ENCODE data around the gene CEMIP2.
A peak's percentile ranks its signal among the peaks of the same experiment; 100 is the strongest.

Gene CEMIP2

DNA sequence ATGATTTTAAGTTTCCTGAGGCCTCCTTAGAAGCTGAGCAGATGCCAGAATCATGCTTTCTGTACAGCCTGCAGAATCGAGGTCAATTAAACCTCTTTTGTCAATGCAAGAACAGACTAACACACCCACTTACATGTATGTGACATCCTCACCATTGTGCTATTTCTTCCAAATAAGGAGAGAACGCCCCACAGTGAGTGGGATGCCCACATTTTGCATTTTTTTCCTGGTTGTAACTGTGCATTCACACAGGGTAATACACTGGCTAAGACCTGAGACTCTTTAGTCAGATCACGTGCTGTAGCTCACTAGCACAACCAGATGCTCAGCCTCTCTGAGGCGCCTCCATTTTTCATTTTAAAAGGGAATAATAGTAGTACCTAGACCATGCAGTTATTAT, 4.4 kb upstream of the CEMIP2 start:
- H3K9ac ChIP-seq (ENCODE audit: low read depth in 1 of 2, low read length in 2 of 2), result no peak overlapping the region
- H3K4me1 ChIP-seq (ENCODE audit: control insufficient read depth in 2 of 2, insufficient read depth in 2 of 2, low read length in 2 of 2), result peaks cover 3 to 5% of the 10 kb centered on the region in 2 donors
- no peaks in the 10 kb centered on the region for H3K36me3 ChIP-seq (ENCODE audit: control insufficient read depth in 2 of 2, insufficient read depth in 2 of 2, low read length in 2 of 2)
- H3K9me3 ChIP-seq (ENCODE audit: control insufficient read depth in 2 of 2, low read length in 2 of 2), result no peaks in the 10 kb centered on the region
- no peak overlapping the region for H3K4me3 ChIP-seq (ENCODE audit: low read length in 2 of 2)
- no peaks in the 10 kb centered on the region for H3K27me3 ChIP-seq (ENCODE audit: control insufficient read depth in 2 of 2, insufficient read depth in 2 of 2, low read length in 2 of 2)
- H3K27ac ChIP-seq (ENCODE audit: low read depth in 2 of 2, low read length in 2 of 2), result no peak overlapping the region

DNA sequence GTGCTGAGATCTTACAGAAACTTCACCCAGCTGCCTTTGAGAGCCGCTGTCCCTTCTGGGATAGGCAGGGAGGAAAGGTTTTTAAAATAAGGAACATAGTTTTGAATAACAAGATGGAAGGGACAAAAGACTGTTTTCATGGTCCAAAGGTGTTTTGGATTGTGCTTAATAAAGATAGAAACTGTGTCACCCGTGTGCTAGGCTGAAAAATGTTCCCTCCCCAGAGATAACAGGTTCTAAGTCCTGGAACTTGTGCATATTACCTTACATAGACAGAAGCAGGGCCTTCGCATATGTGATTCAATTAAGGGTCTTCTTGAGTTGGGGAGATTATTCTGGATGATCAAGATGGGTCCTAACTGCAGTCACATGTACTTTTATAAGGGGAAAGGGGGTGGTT, 1.9 kb upstream of the CEMIP2 start:
- no peaks in the 10 kb centered on the region for H3K36me3 ChIP-seq (ENCODE audit: control insufficient read depth in 2 of 2, insufficient read depth in 2 of 2, low read length in 2 of 2)
- no peaks in the 10 kb centered on the region for H3K9me3 ChIP-seq (ENCODE audit: control insufficient read depth in 2 of 2, low read length in 2 of 2)
- peak overlapping the region; percentile 73 to 95 for H3K27ac ChIP-seq (ENCODE audit: low read depth in 2 of 2, low read length in 2 of 2)
- no peaks in the 10 kb centered on the region for H3K27me3 ChIP-seq (ENCODE audit: control insufficient read depth in 2 of 2, insufficient read depth in 2 of 2, low read length in 2 of 2)
- H3K4me1 ChIP-seq (ENCODE audit: control insufficient read depth in 2 of 2, insufficient read depth in 2 of 2, low read length in 2 of 2), result peaks cover 14 to 20% of the 10 kb centered on the region in 2 donors
- peak overlapping the region in 1 of 2 donors; percentile 18 for H3K9ac ChIP-seq (ENCODE audit: low read depth in 1 of 2, low read length in 2 of 2)
- H3K4me3 ChIP-seq (ENCODE audit: low read length in 2 of 2), result peak overlapping the region in 1 of 2 donors; percentile 83

DNA sequence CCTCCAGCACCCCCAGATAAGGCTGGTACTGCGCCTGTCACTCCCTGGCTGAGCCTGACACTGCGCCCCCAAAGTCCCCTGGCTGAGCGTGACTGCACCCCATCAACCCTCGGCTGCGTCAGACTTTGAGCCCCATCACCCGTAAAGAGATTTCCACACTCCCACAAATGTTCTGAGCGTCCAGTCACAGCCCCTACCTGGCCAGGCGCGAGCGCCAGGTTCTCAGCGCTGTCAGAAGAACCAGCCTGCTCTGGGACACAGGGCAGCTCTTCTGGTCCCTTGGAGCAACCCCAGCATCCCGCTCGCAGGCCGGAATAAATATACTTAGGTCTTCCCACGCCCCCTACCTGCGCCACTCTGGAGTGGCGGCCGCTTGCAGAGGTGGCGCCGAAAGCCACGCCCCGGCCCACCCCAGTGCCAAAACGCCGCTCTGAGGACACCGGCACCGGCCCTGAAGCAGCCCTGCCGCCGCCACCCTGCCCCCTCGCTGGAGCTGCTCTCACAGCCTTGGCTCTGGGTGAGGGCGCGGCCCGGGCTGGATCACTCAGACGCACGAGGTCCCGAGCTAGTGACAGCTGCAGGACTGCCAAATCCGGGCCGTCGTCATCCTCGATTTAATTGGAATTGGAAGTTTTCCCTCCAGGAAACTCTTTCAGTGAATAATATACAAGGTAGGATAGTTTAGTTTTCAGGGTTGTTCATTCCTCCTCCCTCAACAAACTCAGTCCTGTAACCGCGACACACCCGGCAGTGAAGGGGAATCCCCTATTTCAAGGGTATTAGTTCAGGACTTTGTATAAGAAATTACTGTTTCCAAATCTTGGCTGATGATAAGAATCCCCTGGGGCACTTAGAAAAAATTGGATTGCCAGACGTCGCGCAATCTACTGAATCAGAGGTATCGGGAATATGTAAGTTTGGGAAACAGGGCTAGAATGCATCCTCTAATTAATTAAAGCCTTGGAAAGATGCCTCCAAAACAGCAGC, 1.2 kb upstream of the CEMIP2 start:
- Histone ChIP-seq H3K27ac (ENCODE audit: low read depth in 2 of 2, low read length in 2 of 2) (peak overlapping the region; percentile 73 to 95), H3K4me3 (ENCODE audit: low read length in 2 of 2) (peak overlapping the region; percentile 73 to 83), H3K27me3 (ENCODE audit: control insufficient read depth in 2 of 2, insufficient read depth in 2 of 2, low read length in 2 of 2) (no peaks in the 10 kb centered on the region), H3K9me3 (ENCODE audit: control insufficient read depth in 2 of 2, low read length in 2 of 2) (no peaks in the 10 kb centered on the region), H3K9ac (ENCODE audit: low read depth in 1 of 2, low read length in 2 of 2) (peak overlapping the region; percentile 77 to 80), H3K36me3 (ENCODE audit: control insufficient read depth in 2 of 2, insufficient read depth in 2 of 2, low read length in 2 of 2) (no peaks in the 10 kb centered on the region), H3K4me1 (ENCODE audit: control insufficient read depth in 2 of 2, insufficient read depth in 2 of 2, low read length in 2 of 2) (peaks cover 19 to 27% of the 10 kb centered on the region in 2 donors)

DNA sequence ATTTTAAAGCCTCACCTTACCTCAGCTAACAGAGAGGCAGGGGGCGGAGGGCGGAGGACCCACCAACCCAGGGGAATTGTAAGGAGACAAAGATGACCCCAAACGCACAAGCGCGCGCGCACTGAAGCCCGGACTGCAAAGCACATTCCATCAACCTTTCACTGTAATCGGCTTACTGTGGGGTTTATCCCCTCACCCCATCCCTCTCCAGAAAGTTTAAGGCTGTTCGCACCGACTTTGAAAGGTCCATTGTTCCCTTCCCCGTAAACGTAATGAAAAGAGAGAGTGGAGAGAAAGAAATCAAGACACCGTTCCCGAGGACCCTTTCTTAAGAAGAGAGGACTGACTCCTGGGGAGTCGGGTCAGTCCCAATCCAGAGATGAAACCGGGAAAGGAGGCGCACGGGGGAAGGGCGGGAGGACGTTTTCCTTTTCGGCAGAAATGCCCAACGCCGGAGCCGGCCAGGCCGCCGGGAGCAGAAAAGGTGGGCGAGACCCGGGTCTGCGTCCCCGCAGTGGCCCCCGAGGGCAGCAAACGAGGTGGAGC, 464 bp downstream of the CEMIP2 start:
- peak overlapping the region; percentile 89 to 96 for H3K4me3 ChIP-seq (ENCODE audit: low read length in 2 of 2)
- peak overlapping the region; percentile 95 to 97 for H3K27ac ChIP-seq (ENCODE audit: low read depth in 2 of 2, low read length in 2 of 2)
- H3K4me1 ChIP-seq (ENCODE audit: control insufficient read depth in 2 of 2, insufficient read depth in 2 of 2, low read length in 2 of 2), result peaks cover 19 to 40% of the 10 kb centered on the region in 2 donors
- no peaks in the 10 kb centered on the region for H3K9me3 ChIP-seq (ENCODE audit: control insufficient read depth in 2 of 2, low read length in 2 of 2)
- H3K9ac ChIP-seq (ENCODE audit: low read depth in 1 of 2, low read length in 2 of 2), result peak overlapping the region; percentile 80 to 91
- no peaks in the 10 kb centered on the region for H3K27me3 ChIP-seq (ENCODE audit: control insufficient read depth in 2 of 2, insufficient read depth in 2 of 2, low read length in 2 of 2)
- no peaks in the 10 kb centered on the region for H3K36me3 ChIP-seq (ENCODE audit: control insufficient read depth in 2 of 2, insufficient read depth in 2 of 2, low read length in 2 of 2)

DNA sequence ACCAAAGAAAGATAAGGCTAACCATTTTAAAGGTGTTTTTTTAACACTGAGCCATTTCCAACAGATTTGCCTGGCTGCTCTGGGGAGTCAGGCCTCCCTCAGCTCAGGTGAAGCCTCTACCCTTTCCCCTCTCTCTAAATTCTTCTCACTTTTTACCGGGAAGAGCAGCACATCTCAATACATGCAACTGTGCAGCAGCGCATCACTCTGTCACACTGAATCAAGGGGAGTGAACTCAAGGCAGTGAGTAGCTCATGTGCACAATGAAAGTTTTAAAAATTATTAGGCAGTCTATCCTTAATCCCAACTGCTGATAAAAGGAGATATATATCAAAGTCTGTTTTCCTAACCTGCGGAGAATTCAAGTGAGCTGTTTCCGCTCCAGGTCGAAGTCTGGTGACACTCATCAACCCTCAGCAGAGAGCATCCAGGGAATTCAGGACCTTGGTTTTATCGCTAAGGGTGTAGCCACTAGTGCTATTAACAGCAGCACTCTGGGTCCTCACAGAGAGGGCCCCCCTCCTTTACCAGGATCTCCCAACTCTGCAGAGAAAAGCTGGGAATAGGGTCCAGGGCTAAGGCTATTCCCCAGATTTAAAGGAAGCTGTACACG, 1.0 kb downstream of the CEMIP2 start:
- H3K4me1 ChIP-seq (ENCODE audit: control insufficient read depth in 2 of 2, insufficient read depth in 2 of 2, low read length in 2 of 2), result peaks cover 19 to 45% of the 10 kb centered on the region in 2 donors
- peak overlapping the region; percentile 80 to 91 for H3K9ac ChIP-seq (ENCODE audit: low read depth in 1 of 2, low read length in 2 of 2)
- peak overlapping the region; percentile 89 to 96 for H3K4me3 ChIP-seq (ENCODE audit: low read length in 2 of 2)
- H3K27ac ChIP-seq (ENCODE audit: low read depth in 2 of 2, low read length in 2 of 2), result peak overlapping the region; percentile 95 to 97
- H3K36me3 ChIP-seq (ENCODE audit: control insufficient read depth in 2 of 2, insufficient read depth in 2 of 2, low read length in 2 of 2), result no peaks in the 10 kb centered on the region
- no peaks in the 10 kb centered on the region for H3K27me3 ChIP-seq (ENCODE audit: control insufficient read depth in 2 of 2, insufficient read depth in 2 of 2, low read length in 2 of 2)
- no peaks in the 10 kb centered on the region for H3K9me3 ChIP-seq (ENCODE audit: control insufficient read depth in 2 of 2, low read length in 2 of 2)

DNA sequence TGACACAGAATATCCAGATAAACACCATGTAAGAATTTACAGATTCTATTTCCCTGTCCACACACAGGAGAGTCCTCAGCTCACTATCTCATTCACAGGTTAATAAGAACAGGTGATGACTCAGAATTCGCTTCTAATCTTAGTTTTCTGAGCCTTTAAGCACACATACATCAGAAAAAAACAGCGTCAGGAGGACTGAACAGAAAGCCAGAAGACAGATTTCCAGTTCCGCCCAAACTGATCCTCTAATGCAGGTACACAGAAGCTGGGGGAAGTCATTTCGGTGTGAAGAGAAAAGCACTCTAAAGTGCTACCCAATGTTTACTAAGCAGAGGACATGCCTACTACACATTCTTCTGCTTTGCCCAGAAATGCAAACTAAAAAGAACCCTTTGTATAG, 1.6 kb downstream of the CEMIP2 start:
- H3K9me3 ChIP-seq (ENCODE audit: control insufficient read depth in 2 of 2, low read length in 2 of 2), result no peaks in the 10 kb centered on the region
- H3K4me1 ChIP-seq (ENCODE audit: control insufficient read depth in 2 of 2, insufficient read depth in 2 of 2, low read length in 2 of 2), result peaks cover 24 to 50% of the 10 kb centered on the region in 2 donors
- H3K27me3 ChIP-seq (ENCODE audit: control insufficient read depth in 2 of 2, insufficient read depth in 2 of 2, low read length in 2 of 2), result no peaks in the 10 kb centered on the region
- no peaks in the 10 kb centered on the region for H3K36me3 ChIP-seq (ENCODE audit: control insufficient read depth in 2 of 2, insufficient read depth in 2 of 2, low read length in 2 of 2)
- peak overlapping the region; percentile 89 to 96 for H3K4me3 ChIP-seq (ENCODE audit: low read length in 2 of 2)
- H3K9ac ChIP-seq (ENCODE audit: low read depth in 1 of 2, low read length in 2 of 2), result peak overlapping the region; percentile 80 to 91
- peak overlapping the region; percentile 95 to 97 for H3K27ac ChIP-seq (ENCODE audit: low read depth in 2 of 2, low read length in 2 of 2)

DNA sequence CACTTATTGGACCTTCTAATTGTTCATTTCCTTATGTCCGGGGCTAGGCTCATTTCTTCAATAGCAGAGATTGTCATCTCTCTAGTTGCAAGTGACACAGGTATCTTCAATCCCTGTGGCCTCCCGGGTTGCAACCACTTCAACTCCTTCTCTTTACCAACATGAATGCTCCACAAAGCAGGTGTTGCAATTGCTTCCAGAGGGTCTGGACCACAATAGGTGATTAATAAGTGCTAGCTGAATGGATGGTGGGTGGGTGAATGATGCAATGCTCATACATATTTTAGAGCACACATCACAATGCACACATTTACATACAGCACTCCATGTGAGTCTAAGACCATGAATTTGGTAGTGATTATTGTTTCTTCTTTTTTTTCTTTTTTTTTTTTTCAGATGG, 2.6 kb downstream of the CEMIP2 start:
- no peaks in the 10 kb centered on the region for H3K9me3 ChIP-seq (ENCODE audit: control insufficient read depth in 2 of 2, low read length in 2 of 2)
- peak overlapping the region; percentile 89 to 96 for H3K4me3 ChIP-seq (ENCODE audit: low read length in 2 of 2)
- H3K27ac ChIP-seq (ENCODE audit: low read depth in 2 of 2, low read length in 2 of 2), result peak overlapping the region; percentile 95 to 97
- H3K27me3 ChIP-seq (ENCODE audit: control insufficient read depth in 2 of 2, insufficient read depth in 2 of 2, low read length in 2 of 2), result no peaks in the 10 kb centered on the region
- H3K36me3 ChIP-seq (ENCODE audit: control insufficient read depth in 2 of 2, insufficient read depth in 2 of 2, low read length in 2 of 2), result no peaks in the 10 kb centered on the region
- H3K4me1 ChIP-seq (ENCODE audit: control insufficient read depth in 2 of 2, insufficient read depth in 2 of 2, low read length in 2 of 2), result peaks cover 34 to 59% of the 10 kb centered on the region in 2 donors
- peak overlapping the region in 1 of 2 donors; percentile 15 for H3K9ac ChIP-seq (ENCODE audit: low read depth in 1 of 2, low read length in 2 of 2)

DNA sequence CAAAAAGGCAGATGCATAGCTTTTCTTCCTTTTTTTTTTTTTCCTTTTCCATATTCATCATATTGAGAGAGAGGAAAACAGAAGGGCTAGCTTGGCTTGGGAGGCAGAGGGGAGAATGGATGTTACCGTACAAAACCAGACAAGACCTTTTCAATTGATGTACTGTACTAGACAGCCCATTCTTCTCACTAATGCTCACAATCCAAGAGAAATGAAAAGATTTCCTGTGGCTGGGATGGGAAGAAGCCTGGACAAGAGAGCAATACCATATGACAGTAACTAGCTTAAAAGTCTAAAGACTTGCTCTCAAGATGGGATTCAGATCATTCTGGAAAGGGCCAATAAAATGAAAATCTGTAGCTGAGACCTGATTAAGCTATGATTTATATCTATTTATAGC, 3.4 kb downstream of the CEMIP2 start:
- Histone ChIP-seq H3K36me3 (ENCODE audit: control insufficient read depth in 2 of 2, insufficient read depth in 2 of 2, low read length in 2 of 2) (no peaks in the 10 kb centered on the region), H3K4me3 (ENCODE audit: low read length in 2 of 2) (peak overlapping the region; percentile 49 to 89), H3K27ac (ENCODE audit: low read depth in 2 of 2, low read length in 2 of 2) (no peak overlapping the region), H3K27me3 (ENCODE audit: control insufficient read depth in 2 of 2, insufficient read depth in 2 of 2, low read length in 2 of 2) (no peaks in the 10 kb centered on the region), H3K9ac (ENCODE audit: low read depth in 1 of 2, low read length in 2 of 2) (peak overlapping the region; percentile 0 to 19), H3K9me3 (ENCODE audit: control insufficient read depth in 2 of 2, low read length in 2 of 2) (no peaks in the 10 kb centered on the region), H3K4me1 (ENCODE audit: control insufficient read depth in 2 of 2, insufficient read depth in 2 of 2, low read length in 2 of 2) (peaks cover 35 to 65% of the 10 kb centered on the region in 2 donors)

DNA sequence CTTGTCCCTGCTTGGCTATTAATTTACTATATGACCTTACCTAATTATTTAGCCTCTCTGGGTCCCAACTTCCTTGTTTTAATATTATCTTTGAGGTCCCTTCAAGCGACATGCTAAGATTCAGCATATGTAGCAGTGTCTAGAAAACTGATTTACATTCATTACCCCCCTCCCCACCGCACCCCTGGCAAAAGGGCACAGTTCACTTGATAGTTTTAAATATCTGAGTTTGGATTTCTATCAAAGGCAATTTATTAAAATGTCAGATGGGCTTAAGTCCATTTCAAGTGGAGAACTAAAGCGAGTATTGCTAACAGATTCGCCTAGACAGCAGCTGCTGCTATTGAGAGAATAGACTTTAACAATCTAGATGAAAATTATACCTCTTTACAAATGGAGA, 3.9 kb downstream of the CEMIP2 start:
- Histone ChIP-seq H3K27ac (ENCODE audit: low read depth in 2 of 2, low read length in 2 of 2) (peak overlapping the region in 1 of 2 donors; percentile 5), H3K4me1 (ENCODE audit: control insufficient read depth in 2 of 2, insufficient read depth in 2 of 2, low read length in 2 of 2) (peaks cover 33 to 66% of the 10 kb centered on the region in 2 donors), H3K4me3 (ENCODE audit: low read length in 2 of 2) (peak overlapping the region; percentile 49 to 89), H3K9ac (ENCODE audit: low read depth in 1 of 2, low read length in 2 of 2) (peak overlapping the region; percentile 9 to 22), H3K36me3 (ENCODE audit: control insufficient read depth in 2 of 2, insufficient read depth in 2 of 2, low read length in 2 of 2) (no peaks in the 10 kb centered on the region), H3K27me3 (ENCODE audit: control insufficient read depth in 2 of 2, insufficient read depth in 2 of 2, low read length in 2 of 2) (no peaks in the 10 kb centered on the region), H3K9me3 (ENCODE audit: control insufficient read depth in 2 of 2, low read length in 2 of 2) (no peaks in the 10 kb centered on the region)

DNA sequence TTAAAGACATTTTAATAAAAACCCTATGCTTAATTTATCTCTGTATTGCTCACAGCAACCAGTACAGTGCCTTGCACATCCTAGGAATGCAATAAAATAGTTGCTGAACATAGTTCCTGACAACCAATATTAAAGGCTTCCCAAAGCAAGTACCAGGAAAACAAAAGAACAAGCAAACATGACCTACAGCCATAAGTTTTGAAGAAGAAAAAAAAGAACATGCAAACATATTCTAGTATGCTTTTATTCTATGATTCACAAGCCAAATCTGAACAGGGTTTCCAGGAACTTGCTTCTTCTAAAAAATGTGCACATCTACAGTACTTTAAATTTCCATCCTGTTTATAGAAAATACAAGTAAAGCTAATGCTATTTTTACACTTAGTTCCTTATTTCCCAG, 4.5 kb downstream of the CEMIP2 start:
- H3K4me3 ChIP-seq (ENCODE audit: low read length in 2 of 2), result peak overlapping the region in 1 of 2 donors; percentile 89
- no peaks in the 10 kb centered on the region for H3K36me3 ChIP-seq (ENCODE audit: control insufficient read depth in 2 of 2, insufficient read depth in 2 of 2, low read length in 2 of 2)
- no peaks in the 10 kb centered on the region for H3K9me3 ChIP-seq (ENCODE audit: control insufficient read depth in 2 of 2, low read length in 2 of 2)
- no peaks in the 10 kb centered on the region for H3K27me3 ChIP-seq (ENCODE audit: control insufficient read depth in 2 of 2, insufficient read depth in 2 of 2, low read length in 2 of 2)
- no peak overlapping the region for H3K9ac ChIP-seq (ENCODE audit: low read depth in 1 of 2, low read length in 2 of 2)
- H3K27ac ChIP-seq (ENCODE audit: low read depth in 2 of 2, low read length in 2 of 2), result no peak overlapping the region
- H3K4me1 ChIP-seq (ENCODE audit: control insufficient read depth in 2 of 2, insufficient read depth in 2 of 2, low read length in 2 of 2), result peaks cover 33 to 67% of the 10 kb centered on the region in 2 donors

Measured in mucosa of rectum (tissue), 2 donors.